Measurements from ENCODE around the gene DNM2.
"Not testable (repeated sequence)": the region's sequence is repeated elsewhere in the genome, so short reads cannot be mapped to it uniquely, and the experiment has no call there.

DNM2 gene

DNA sequence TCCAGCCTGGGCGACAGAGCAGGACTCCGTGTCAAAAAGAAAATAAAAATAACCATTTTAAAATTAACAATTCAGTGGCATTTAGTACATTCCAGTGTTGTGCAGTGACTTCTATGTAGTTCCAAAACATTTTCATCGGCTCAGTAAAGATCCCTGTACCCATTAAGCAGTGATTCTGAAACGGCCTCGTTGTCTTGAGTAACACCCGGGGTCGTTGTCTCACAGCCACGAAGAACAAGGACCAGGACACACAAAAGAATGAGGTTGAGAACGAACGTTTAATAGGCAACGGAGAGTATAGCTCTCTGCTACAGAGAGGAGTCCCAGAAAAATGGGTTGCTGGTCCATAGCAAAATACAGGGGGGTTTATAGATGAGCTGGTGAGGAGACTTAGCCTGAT, 120.5 kb downstream of the DNM2 start:
- DNase-seq (ENCODE audit: low read depth): no peak

DNA sequence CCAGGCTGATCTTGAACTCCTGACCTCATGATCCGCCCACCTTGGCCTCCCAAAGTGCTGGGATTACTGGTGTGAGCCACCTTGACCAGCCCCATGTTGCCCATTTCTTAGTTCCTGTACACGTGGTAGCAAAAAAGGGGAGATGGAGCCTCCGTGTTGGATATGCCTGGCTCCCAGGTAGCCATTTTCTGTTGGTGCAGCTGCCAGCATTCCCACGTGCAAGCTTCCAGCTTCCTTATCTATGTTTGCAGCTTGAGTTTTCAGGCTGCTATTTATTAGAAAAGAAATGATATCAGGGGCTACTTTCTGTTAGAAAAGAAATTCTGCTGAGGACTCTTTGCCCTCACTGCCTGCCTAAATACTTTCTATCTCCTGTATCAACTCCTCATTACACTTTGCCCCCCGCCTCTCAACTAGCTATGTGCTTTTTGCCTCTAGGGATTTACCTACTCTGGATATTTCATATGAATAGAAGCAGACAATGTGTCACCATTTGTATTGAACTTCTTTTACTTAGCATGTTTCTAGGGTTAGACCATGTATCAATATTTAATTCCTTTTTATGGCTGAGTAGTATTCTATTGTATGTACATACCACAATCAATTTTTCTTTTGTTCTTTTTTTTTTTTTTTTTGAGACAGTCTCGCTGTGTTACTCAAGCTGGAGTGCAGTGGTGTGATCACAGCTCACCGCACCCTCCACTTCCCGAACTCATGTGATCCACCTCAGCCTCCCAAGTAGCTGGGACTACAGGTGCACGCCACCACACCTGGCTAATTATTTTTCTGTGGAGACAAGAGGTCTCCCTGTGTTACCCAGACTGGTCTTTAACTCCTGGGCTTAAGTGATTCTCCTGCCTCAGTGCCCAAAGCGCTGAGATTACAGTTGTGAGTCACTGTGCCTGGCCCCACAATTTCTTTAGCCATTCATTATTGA, 121.5 kb downstream of the DNM2 start:
- no peak for DNase-seq (ENCODE audit: low read depth)

DNA sequence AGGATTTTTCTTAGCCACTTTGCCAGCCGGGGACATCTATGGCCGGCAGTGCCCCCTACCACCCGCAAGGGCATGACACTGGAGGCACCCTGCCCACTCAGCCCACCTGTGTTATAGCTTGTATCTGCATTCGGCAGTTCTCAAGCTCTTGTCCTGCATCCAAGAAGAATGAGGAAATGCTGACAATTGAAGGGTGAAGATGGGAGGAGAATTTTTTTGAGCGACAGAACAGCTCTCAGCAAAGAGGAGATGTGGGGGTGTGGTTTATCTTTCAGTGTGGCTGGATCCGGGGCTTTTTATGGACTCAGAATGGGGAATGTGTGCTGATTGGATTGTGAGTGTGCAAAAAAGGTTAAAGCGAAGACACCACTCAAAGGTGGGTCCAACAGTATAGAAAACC, 124.9 kb downstream of the DNM2 start:
- no peak for DNase-seq (ENCODE audit: low read depth)

DNA sequence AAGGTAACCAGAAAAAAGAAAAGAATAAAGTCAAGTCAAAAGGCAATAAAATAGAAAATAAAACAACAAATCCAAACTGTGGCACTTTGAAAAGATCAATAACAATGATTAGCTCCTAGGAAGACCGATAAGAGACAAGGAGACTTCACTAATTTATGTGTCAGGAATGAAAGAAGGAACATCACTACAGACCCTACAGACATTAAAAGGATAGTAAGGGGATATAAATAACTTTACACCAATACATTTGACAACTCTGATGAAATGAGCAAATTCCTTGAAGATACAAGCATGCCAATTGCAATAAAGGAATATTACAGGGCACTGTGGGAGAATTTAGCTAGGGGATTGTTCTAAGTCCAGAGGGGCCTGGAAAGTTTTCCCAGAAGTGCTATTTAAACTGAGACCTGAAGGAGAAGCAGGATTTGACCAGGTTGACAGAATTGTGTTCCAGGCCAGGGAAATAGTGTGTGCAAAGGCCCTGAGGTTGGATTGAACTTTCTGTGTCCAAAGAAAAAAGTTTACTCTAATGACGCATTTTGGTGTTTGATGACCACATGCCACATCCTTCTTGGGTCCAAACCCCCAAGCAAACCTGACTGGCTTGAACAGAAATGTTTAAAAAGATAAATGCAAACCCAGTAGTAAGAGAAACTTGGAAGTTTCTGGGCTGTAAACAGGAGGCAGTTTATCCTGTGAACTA, 128.8 kb downstream of the DNM2 start:
- no peak for DNase-seq (ENCODE audit: low read depth)

DNA sequence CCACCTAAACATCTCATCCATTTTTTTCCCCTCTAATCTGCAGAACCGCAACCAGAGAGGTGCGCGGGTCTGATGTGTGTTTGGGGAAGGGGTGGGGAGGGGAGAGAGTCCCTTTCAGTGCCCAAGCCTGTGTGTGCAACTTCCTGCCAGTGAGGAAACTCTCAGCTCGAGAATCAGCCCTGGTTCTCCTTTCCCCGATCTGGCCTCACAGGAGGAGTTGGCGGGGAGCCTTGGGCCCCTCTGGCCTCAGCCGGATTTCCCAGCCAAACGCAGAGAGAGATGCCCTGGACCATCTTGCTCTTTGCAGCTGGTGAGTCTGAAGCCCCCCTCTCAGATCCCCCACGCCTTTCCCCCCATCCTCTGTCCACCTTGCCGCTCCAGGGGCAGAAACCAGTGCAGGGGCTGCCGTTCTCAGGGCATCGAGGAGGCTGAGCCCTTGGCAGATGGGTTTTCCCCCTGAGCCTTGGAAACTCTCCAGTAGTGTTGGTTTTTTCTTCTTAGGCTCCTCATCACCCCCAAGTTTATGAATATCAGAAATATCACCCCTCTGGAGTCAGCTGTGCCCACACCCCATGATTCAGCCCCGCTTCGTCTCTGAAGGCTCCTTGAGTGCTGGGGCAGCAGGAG, 130.5 kb downstream of the DNM2 start, which contains the start of gene C19orf38:
Gene C19orf38, plus strand, starts transcription at position 186 of the 627 bp plus-strand sequence. Its CDS starts 94 bp downstream, at position 280.
- no peak for DNase-seq (ENCODE audit: low read depth)

DNA sequence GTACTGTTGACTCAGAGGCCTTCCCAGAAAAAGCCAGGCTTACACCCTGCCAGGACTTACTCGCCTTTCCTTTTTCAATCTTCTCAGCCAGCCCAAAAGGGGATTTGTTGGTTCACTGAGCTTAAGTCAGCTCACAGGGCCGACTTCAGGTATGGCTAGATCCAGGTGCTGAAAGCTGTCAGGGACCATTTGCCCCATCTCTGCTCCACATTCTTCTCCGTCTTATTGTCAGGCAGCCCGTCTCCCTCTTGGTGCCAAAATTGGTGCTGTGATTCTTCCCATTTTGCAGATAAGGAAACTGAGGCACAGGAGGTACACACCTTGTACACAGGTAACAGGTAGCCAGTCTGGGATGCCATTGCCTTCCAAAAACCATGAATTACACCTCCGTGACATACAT, 132.8 kb downstream of the DNM2 start:
- DNase-seq (ENCODE audit: low read depth): no peak

DNA sequence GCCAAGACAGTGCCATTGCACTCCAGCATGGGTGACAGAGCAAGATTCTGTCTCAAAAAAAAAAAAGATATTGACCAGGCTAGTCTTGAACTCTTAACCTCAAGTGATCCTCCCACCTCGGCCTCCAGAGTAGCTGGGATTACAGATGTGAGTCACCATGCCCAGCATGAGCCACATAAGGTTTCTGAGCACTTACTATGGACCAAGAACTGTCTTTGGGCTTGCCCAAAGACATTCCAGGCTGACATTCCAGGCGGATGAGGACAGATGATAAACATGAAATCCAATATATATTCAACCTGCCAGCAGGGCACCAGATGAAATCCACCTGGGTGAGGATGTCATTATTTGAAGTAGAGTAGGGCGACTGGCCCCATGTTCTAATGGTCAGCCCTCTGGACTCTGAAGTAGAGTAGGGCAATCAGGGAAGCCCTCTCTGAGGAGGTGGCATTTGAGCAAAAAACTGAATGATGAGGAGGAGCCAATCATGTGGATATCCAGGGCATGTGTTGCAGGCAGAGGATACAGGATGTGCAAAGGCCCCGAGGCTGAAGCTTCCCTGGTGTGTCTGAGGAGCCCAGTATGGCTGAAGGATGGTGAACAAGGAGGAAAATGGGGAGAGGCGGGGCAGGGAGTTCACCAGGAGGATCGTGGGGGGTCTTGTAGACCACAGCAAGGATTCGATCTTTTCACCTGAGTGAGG, 134.4 kb downstream of the DNM2 start:
- no peak for DNase-seq (ENCODE audit: low read depth)

DNA sequence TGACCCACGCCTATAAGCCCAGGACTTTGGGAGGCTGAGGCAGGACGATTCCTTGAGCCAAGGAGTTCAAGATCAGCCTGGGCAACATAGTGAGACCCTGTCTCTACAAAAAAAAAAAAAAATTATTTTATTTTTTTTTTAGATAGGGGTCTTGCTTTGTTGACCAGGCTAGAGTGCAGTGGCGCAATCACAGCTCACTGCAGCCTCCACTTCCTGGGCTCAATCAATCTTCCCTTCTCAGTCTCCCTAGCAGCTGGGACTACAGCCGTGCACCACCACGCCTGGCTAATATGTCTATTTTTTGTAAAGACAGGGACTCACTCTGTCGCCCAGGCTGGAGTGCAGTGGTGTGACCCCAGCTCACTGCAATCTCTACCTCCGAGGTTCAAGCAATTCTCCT, 135.1 kb downstream of the DNM2 start:
- DNase-seq (ENCODE audit: low read depth): no peak

DNA sequence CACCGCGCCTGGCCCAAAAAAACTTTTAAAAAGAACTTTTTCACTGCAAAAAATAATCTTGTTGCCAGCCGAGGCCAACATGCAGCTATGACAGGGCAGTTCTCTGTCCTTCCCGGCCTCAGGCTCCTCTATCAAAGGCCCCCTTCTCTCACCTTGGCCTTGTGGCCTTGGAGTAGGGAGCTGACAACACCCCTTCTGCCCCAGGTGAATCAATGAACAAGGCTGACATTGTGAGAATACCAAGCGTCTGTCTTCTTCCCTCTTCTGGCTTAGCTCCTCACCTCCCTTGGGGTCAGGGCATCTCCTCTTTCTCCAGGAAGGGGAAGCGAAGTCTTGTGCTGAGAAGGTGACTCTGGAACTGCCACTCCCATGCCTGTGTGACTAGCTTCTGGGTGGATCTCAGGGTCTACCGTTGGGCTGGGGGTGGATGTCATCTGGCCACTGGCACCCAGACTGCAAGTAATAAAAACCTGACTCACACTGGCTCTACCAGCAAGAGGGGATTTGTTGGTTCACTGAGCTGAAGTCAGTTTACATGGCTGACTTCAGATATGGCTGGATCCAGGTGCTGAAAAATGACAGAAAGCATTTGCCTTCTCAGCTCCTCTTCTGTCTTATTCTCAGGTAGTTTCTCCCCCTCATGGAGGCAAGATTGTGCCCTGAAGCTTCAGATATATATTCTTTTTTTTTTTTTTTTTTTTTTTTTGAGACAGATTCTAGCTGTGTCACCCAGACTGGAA, 136.6 kb downstream of the DNM2 start:
- DNase-seq (ENCODE audit: low read depth): no peak

DNA sequence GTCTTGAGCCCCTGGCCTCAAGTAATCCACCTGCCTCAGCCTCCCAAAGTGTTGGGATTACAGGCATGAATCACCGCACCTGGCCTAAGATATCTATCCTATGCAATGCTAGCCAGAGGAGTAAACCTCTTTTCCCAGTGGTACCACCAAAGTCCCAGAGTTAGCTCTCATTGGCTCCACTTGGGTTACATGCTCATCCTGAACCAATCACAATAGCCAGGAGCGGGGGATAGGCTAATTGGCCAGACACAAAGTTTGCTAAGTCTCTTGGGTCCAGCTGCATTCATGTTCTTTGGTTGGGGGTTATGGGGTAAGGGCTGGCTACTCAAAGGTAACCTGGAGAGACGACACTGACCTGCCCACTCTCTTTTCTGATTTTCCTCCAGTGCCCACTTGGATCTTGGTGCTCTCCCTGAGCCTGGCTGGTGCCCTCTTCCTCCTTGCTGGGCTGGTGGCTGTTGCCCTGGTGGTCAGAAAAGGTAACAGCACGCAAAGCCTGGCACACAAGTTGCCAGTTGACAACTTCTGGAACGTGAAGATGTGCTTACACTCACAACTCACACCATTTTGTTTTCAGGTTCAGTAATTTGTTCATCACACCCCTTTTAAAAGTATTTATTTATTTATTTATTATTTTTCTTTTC, 138.1 kb downstream of the DNM2 start:
- DNase-seq (ENCODE audit: low read depth): no peak

DNA sequence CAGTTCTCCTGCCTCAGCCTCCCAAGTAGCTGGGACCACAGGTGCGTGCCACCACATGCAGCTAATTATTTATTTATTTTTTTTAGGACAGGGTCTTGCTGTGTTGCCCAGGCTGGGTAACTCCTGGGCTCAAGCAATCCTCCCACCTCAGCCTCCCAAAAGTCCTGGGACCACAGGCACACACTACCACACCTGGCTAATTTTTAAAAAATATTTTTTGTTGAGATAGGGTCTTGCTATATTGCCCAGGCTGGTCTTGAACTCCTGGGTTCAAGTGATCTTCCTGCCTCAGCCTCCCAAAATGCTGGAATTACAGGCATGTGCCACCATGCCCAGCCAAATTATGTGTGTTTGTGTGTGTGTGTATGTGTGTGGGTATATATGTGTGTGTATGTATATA, 139.0 kb downstream of the DNM2 start:
- not testable (repeated sequence) for DNase-seq (ENCODE audit: low read depth)

DNA sequence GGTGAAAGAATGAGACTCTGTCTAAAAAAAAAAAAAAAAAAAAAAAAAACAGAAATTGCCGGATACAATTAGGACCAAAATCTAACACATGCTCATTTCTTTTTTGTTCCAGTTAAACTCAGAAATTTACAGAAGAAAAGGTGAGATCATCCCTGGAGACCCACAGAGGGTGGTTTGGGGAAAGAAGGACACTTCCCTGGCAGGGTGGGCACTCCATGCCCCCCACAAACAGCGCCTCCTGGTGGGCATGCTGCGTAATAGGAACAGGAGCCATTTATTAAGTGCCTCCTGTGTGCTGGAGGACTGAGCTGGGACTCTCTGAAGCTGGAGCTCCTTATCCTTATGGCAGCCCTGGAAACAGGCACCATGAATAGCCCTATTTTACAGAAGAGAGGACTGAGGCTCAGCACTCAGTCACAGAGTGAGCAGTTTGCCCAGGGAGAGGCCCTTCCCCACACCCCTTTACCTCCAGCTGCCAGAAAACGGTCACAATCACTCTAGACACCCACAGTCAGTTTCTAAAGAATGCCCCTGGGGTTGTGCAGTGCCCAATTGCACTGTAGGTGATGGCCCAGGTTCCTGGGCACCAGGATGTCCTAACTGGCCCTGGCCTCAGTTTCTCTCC, 140.4 kb downstream of the DNM2 start:
- DNase-seq (ENCODE audit: low read depth): no peak

DNA sequence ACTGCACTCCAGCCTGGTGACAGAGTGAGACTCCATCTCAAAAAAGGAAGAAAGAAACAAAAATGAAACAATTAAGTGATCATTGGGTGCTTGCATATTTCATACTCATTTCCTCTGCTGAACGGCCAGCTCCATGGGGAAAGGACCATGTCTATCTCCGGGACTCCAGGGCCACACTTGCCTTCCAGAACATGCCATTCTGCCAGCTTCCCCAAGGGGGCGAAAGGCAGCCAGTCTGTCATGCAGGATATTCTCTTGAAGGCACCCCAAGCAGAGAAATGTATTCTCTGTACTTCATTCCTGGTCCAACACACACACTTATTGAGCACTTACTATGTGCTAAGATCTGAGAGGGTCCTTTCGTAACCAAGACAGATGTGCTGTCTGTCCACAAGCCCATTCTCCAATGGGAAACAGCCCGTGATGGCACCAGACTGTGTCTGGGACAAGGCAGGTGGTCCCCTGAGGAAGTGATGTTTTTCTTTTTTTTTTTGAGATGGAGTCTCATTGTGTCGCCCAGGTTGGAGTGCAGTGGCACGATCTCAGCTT, 143.3 kb downstream of the DNM2 start:
- DNase-seq (ENCODE audit: low read depth): no peak

DNA sequence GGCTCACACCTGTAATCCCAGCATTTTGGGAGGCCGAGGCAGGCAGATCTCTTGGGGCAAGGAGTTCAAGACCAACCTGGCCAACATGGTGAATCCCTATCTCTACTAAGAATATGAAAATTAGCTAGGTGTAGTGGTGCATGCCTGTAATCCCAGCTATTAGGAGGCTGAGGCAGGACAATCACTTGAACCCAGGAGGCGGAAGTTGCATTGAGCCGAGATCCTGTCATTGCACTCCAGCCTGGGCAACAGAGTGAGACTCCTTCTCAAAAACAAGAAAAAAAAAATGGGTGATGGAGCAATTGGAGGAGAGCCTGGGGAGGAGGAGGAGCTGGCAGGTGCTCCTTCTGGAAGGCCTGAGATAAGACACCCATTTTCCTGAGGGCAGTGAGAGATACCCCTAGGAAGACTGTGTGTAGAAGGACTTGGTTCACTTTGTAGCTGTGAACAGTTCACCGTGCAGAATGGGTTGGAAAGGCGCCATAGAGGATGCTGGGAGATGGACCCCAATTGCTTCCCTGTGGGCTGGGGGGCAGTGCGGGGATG, 144.8 kb downstream of the DNM2 start:
- DNase-seq (ENCODE audit: low read depth): no peak

DNA sequence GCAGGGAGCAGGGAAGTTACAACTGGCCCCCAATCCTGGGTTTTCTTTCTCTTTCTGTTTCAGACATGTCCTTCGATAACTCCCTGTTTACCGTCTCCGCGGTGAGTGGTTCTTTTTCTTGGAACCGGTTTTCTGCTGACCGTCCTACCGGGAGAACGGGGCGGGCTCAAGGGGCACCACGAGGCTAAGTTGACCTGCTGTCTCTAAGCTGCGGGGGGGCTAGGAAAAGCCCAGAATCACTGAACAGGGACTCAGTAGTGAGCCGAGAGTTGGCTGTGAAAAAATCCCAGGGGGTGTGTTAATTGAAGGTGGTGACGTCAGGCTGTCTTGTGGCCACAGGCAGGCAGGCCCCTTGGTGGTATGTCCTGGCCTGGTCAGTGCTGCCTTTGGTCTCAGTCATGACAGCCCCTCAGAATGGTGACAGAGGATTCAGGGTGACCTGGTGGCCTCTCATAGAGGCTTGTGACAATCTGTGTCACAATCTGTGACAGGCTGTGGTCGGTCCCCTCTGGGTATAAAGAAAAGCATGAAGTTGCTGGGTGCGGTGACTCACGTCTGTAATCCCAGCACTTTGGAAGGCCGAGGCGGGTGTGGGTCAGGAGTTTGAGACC, 145.3 kb downstream of the DNM2 start:
- no peak for DNase-seq (ENCODE audit: low read depth)

DNA sequence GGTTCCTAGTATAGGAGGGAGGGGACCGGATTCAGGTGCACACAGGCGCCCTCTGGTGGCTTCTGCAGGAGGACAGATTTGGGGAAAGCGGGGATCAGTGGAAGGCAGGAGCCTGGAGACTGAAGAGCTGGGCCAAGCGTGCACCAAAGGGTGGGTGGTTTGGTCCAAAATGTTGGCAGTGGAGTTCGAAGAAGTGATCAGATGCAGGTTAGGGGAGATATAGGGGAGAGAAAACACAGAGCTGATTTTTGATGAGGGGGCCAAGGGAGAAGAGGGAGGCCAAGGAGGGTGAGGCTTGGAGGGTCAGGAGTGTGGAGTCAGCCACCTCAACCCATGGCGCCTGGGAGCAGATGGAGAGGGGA, 146.6 kb downstream of the DNM2 start:
- peak; percentile 53 for DNase-seq (ENCODE audit: low read depth)

DNA sequence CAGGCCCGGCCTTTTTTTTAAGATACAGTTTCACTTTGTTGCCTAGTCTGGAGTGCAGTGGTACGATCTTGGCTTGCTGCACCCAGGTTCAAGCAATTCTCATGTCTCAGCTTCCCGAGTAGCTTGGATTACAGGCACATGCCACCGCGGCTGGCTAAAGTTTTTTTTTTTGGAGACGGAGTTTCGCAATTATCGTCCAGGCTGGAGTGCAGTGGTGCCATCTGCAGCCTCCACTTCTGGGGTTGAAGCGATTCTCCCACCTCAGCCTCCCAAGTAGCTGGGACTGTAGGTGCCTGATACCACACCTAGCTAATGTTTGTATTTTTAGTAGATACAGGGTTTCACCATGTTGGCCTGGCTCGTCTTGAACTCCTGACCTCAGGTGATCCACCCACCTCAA, 148.6 kb downstream of the DNM2 start:
- no peak for DNase-seq (ENCODE audit: low read depth)

DNA sequence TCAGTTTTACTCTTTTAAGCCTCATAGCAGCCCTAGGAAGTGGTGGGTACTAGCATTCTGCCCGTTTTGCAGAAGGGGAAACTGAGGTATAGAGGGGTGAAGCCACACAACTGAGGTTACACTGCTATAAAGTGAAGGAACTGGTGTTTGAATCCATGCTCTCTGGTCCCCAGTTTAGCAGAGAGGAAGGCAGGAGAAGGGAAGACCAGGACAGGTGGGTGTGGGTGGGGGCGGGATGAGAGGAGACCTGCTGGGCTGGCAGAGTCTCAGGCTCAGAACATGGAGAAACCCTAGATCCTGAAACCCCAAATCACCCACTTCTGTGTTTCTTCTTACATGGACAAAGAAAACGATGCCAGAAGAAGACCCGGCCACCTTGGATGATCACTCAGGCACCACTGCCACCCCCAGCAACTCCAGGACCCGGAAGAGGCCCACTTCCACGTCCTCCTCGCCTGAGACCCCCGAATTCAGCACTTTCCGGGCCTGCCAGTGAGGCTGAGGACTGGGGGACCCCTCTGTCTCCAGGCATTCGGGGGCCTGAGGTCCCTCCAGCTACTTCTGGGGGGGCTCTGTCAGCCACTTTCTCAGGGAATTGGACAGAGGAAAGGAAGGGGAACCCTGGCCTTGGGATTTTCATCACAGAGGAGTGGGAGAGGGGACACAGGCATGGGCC, 151.1 kb downstream of the DNM2 start:
- no peak for DNase-seq (ENCODE audit: low read depth)

DNA sequence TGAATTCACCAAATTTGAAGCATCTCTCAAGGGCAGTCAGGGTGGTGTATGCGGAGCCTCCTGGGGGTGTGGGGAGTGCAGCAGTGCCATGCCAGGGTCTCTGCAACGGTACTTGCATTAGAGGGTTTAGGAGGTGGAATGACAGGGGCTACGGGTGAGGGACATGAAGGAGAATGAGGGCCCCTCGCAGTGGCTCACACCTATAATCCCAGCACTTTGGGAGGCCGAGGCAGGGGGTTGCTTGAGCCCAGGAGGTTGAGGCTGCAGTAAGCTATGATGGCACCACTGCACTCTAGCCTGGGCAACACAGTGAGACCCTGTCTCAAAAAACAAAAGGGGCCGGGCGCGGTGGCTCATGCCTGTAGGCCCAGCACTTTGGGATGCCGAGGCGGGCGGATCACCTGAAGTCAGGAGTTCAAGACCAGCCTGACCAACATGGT, 152.0 kb downstream of the DNM2 start:
- not testable (repeated sequence) for DNase-seq (ENCODE audit: low read depth)

Measured in GM04504 (cell line).